SK-N-SH (cell line): Measurements from ENCODE around the gene SERPINI1. TPM values are rescaled to one million over a fixed set of nuclear protein-coding genes. Genes with fewer than 3 reads are reported as not detected.

Source experiments
- CTCF ChIA-PET: fragments of 300-600, 350-600 bp; formaldehyde crosslinking; extraction: SDS; loops from one replicate; lab custom pipeline; 2021; lab: Yijun Ruan, JAX
- POLR2A ChIA-PET: fragments of 350-600 bp; sonication (Branson Sonifier 250); formaldehyde crosslinking; extraction: SDS; loops from one replicate; lab custom pipeline; 2020; ENCODE audit warnings: antibody characterized with exemption, inconsistent platforms; lab: Yijun Ruan, JAX
- DNase-seq: peaks from one replicate; pipeline ENCODE4 v3.0.0; 2012
- H2AFZ ChIP-seq: fragments of 200-600 bp; sonication (generic); 2 replicates; pipeline ENCODE4 v1.8.1; 2016; ENCODE audit warnings: antibody characterized with exemption, mild to moderate bottlenecking, low read depth
- H3F3A ChIP-seq: fragments of 200-600 bp; sonication (generic); replicated peaks from 2 replicates; pipeline ENCODE3; 2016; ENCODE audit warnings: antibody characterized with exemption, mild to moderate bottlenecking; ENCODE audit not compliant: insufficient read depth
- H3K27ac ChIP-seq, 2 experiments: fragments of 200-500 bp in 1 of 2; fragments of 200-600 bp in 1 of 2; sonication (Bioruptor generic) in 1 of 2; sonication (generic), shearing (Covaris generic) in 1 of 2; 2 replicates each; pipeline versions ENCODE4 v1.5.1 to v1.6.1; 2014 to 2016; ENCODE audit warnings: low read depth in 2 of 2, inconsistent platforms in 1 of 2, low read length in 1 of 2, mild to moderate bottlenecking in 1 of 2, mixed read lengths in 1 of 2
- H3K27me3 ChIP-seq: fragments of 200-600 bp; sonication (generic), shearing (Covaris generic); 2 replicates; pipeline ENCODE4 v1.6.1; 2016; ENCODE audit warnings: mixed run types; ENCODE audit not compliant: insufficient read depth
- H3K36me3 ChIP-seq, 2 experiments: fragments of 200-500 bp in 1 of 2; fragments of 200-600 bp in 1 of 2; sonication (Bioruptor generic) in 1 of 2; sonication (generic) in 1 of 2; replicated peaks in 1 of 2; 2 replicates each; pipeline versions ENCODE3 to v1.5.1; 2014 to 2016; ENCODE audit warnings: low read length in 1 of 2, mild to moderate bottlenecking in 1 of 2; ENCODE audit not compliant: insufficient read depth in 2 of 2, control insufficient read depth in 1 of 2
- H3K4me1 ChIP-seq, 2 experiments: fragments of 200-500 bp in 1 of 2; fragments of 200-600 bp in 1 of 2; sonication (Bioruptor generic) in 1 of 2; sonication (generic), shearing (Covaris generic) in 1 of 2; 2 replicates each; pipeline versions ENCODE4 v1.5.1 to v1.6.1; 2014 to 2016; ENCODE audit warnings: low read depth in 1 of 2, low read length in 1 of 2, mixed run types in 1 of 2; ENCODE audit not compliant: insufficient read depth in 2 of 2, control insufficient read depth in 1 of 2
- H3K4me2 ChIP-seq: fragments of 200-600 bp; sonication (generic), shearing (Covaris generic); 2 replicates; pipeline ENCODE4 v1.6.1; 2017; ENCODE audit warnings: mixed run types
- H3K4me3 ChIP-seq, 2 experiments: fragments of 200-500 bp in 1 of 2; fragments of 200-600 bp in 1 of 2; sonication (Bioruptor generic) in 1 of 2; sonication (generic), shearing (Covaris generic) in 1 of 2; 2 replicates each; pipeline versions ENCODE4 v1.5.1 to v1.8.1; 2014 to 2016; ENCODE audit warnings: low read depth in 2 of 2, inconsistent platforms in 1 of 2, low read length in 1 of 2, mild to moderate bottlenecking in 1 of 2, mixed read lengths in 1 of 2, moderate library complexity in 1 of 2
- H3K79me2 ChIP-seq: fragments of 200-600 bp; sonication (generic); 2 replicates; pipeline ENCODE4 v1.8.1; 2017; ENCODE audit warnings: mild to moderate bottlenecking; ENCODE audit not compliant: insufficient read depth
- H3K9ac ChIP-seq: fragments of 200-600 bp; sonication (generic); 2 replicates; pipeline ENCODE4 v1.6.1; 2017; ENCODE audit warnings: mixed run types
- H3K9me2 ChIP-seq: fragments of 200-600 bp; sonication (generic); 2 replicates; pipeline ENCODE4 v1.6.1; 2017; ENCODE audit warnings: mixed run types
- H3K9me3 ChIP-seq: fragments of 200-600 bp; sonication (generic); 2 replicates; pipeline ENCODE4 v1.6.1; 2017; ENCODE audit warnings: mixed run types, mild to moderate bottlenecking, moderate library complexity
- H4K20me1 ChIP-seq: fragments of 200-600 bp; sonication (generic); 2 replicates; pipeline ENCODE4 v1.6.1; 2017; ENCODE audit warnings: mild to moderate bottlenecking, mixed run types; ENCODE audit not compliant: insufficient read depth
- CHD2 ChIP-seq: fragments of 150-350 bp; IDR thresholded peaks from 2 replicates; pipeline ENCODE4 v1.6.1; 2018; ENCODE audit warnings: low read length; ENCODE audit not compliant: partially characterized antibody
- FOSL2 ChIP-seq: IDR thresholded peaks from 2 replicates; pipeline ENCODE4 v1.4.0; 2012; ENCODE audit warnings: low read depth, mild to moderate bottlenecking, moderate library complexity, borderline replicate concordance
- FOXJ3 ChIP-seq: sonication (generic); formaldehyde crosslinking; IDR thresholded peaks from 2 replicates; pipeline ENCODE4 v1.5.1; 2020; ENCODE audit warnings: mild to moderate bottlenecking, missing genetic modification reagents
- GABPA ChIP-seq: IDR thresholded peaks from 2 replicates; pipeline ENCODE4 v1.4.0; 2012; ENCODE audit warnings: low read depth, mild to moderate bottlenecking
- GATA2 ChIP-seq: sonication (generic); formaldehyde crosslinking; IDR thresholded peaks from 2 replicates; pipeline ENCODE4 v1.5.0; 2020; ENCODE audit warnings: mild to moderate bottlenecking, missing genetic modification reagents
- JUND ChIP-seq: IDR thresholded peaks from 2 replicates; pipeline ENCODE4 v1.4.0; 2012
- PBX3 ChIP-seq: IDR thresholded peaks from 2 replicates; pipeline ENCODE4; 2012
- POLR2AphosphoS5 ChIP-seq: IDR thresholded peaks from 2 replicates; pipeline ENCODE4 v1.6.1; 2012; ENCODE audit warnings: low read depth, low read length
- RAD21 ChIP-seq: IDR thresholded peaks from 2 replicates; pipeline ENCODE4 v1.6.1; 2012; ENCODE audit warnings: mild to moderate bottlenecking, low read length
- RFX5 ChIP-seq: IDR thresholded peaks from 2 replicates; pipeline ENCODE4 v1.6.1; 2012; ENCODE audit warnings: mild to moderate bottlenecking, improper control_type of control experiment, low read length
- SMC3 ChIP-seq: IDR thresholded peaks from 2 replicates; pipeline ENCODE4 v1.6.1; 2012; ENCODE audit warnings: low read depth, low read length, improper control_type of control experiment
- TAF1 ChIP-seq: IDR thresholded peaks from 2 replicates; pipeline ENCODE4 v1.6.1; 2012; ENCODE audit warnings: low read depth, mild to moderate bottlenecking, low read length, moderate library complexity, borderline replicate concordance
- TEAD4 ChIP-seq: IDR thresholded peaks from 2 replicates; pipeline ENCODE4 v1.4.0; 2012; ENCODE audit warnings: mild to moderate bottlenecking, borderline replicate concordance; ENCODE audit not compliant: insufficient read depth
- ZBTB33 ChIP-seq: IDR thresholded peaks from 2 replicates; pipeline ENCODE4 v1.4.0; 2012; ENCODE audit warnings: low read depth, borderline replicate concordance
- WGBS: methylation state at CpG from one replicate; pipeline ENCODE4 v1.1.6; 2017; ENCODE audit warnings: low lambda C conversion rate; 5-methylcytosine and 5-hydroxymethylcytosine counted together
- polyA plus RNA-seq, 3 experiments: library from polyadenylated mRNA; depleted of rRNA; stranded (reverse); fragments of >200 nt; gene quantifications; 2 replicates each; pipeline ENCODE4 v1.2.3, GENCODE V29; 2012
- TF ChIP-seq, protein P1 (sequence below): IDR thresholded peaks from 2 replicates; pipeline ENCODE4 v1.4.0; 2012; ENCODE audit warnings: low read depth
- TF ChIP-seq, protein P2 (sequence below): IDR thresholded peaks from 2 replicates; pipeline ENCODE4 v1.4.0; 2012; ENCODE audit warnings: low read depth, borderline replicate concordance
- TF ChIP-seq, protein P3 (sequence below): fragments of 150-350 bp; IDR thresholded peaks from 2 replicates; pipeline ENCODE4 v1.6.1; 2017; ENCODE audit warnings: antibody characterized with exemption, low read length, low read depth, borderline replicate concordance
- TF ChIP-seq, protein P4 (sequence below): IDR thresholded peaks from 2 replicates; pipeline ENCODE4 v1.6.1; 2012; ENCODE audit warnings: mild to moderate bottlenecking, low read depth, low read length, moderate library complexity

Gene SERPINI1
- polyA plus RNA-seq, 1 of the 3 experiments (the other 2 are of a cell fraction) = 1.9 TPM

GRCh38 chr3:167723872-167724271 lies 11.6 kb upstream of the SERPINI1 start:
- 98% methylated on average over 3 of the region's 3 CpGs for WGBS
- H3K4me1 ChIP-seq = 0 out of 4 replicates have a peak, but pooled peaks cover 0 to 6% of the 10 kb centered on the region in 2 experiments
- no peaks in the 10 kb centered on the region for H3K9me2 ChIP-seq
- no peaks in the 10 kb centered on the region for H3K27me3 ChIP-seq
- no peak overlapping the region for H2AFZ ChIP-seq
- ChIA-PET CTCF (interaction anchor here (0.6 to 1.5 kb wide), 2 partner anchors 18 to 344 kb away, joined by 3 read pairs; partner anchors contain the start of gene ZBBX), POLR2A (interaction anchor here (1.2 kb wide), 1 partner anchor 12 kb away, joined by 3 read pairs; the partner anchor contains the start of gene SERPINI1)
- H3K9me3 ChIP-seq = no peaks in the 10 kb centered on the region
- H4K20me1 ChIP-seq = peaks cover 70% of the 10 kb centered on the region
- no peak overlapping the region for H3K4me3 ChIP-seq
- TF ChIP-seq PBX3 (no peak), ZBTB33 (no peak), JUND (no peak), FOXJ3 (no peak), TAF1 (no peak), POLR2AphosphoS5 (no peak), RAD21 (no peak), RFX5 (no peak), CHD2 (no peak), SMC3 (no peak), FOSL2 (no peak), GATA2 (no peak), TEAD4 (no peak), GABPA (no peak)
- TF ChIP-seq, protein P1, sequence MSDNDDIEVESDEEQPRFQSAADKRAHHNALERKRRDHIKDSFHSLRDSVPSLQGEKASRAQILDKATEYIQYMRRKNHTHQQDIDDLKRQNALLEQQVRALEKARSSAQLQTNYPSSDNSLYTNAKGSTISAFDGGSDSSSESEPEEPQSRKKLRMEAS = no peak
- TF ChIP-seq, protein P2, sequence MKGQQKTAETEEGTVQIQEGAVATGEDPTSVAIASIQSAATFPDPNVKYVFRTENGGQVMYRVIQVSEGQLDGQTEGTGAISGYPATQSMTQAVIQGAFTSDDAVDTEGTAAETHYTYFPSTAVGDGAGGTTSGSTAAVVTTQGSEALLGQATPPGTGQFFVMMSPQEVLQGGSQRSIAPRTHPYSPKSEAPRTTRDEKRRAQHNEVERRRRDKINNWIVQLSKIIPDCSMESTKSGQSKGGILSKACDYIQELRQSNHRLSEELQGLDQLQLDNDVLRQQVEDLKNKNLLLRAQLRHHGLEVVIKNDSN = no peak
- TF ChIP-seq, protein P3, sequence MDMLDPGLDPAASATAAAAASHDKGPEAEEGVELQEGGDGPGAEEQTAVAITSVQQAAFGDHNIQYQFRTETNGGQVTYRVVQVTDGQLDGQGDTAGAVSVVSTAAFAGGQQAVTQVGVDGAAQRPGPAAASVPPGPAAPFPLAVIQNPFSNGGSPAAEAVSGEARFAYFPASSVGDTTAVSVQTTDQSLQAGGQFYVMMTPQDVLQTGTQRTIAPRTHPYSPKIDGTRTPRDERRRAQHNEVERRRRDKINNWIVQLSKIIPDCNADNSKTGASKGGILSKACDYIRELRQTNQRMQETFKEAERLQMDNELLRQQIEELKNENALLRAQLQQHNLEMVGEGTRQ = no peak
- TF ChIP-seq, protein P4, sequence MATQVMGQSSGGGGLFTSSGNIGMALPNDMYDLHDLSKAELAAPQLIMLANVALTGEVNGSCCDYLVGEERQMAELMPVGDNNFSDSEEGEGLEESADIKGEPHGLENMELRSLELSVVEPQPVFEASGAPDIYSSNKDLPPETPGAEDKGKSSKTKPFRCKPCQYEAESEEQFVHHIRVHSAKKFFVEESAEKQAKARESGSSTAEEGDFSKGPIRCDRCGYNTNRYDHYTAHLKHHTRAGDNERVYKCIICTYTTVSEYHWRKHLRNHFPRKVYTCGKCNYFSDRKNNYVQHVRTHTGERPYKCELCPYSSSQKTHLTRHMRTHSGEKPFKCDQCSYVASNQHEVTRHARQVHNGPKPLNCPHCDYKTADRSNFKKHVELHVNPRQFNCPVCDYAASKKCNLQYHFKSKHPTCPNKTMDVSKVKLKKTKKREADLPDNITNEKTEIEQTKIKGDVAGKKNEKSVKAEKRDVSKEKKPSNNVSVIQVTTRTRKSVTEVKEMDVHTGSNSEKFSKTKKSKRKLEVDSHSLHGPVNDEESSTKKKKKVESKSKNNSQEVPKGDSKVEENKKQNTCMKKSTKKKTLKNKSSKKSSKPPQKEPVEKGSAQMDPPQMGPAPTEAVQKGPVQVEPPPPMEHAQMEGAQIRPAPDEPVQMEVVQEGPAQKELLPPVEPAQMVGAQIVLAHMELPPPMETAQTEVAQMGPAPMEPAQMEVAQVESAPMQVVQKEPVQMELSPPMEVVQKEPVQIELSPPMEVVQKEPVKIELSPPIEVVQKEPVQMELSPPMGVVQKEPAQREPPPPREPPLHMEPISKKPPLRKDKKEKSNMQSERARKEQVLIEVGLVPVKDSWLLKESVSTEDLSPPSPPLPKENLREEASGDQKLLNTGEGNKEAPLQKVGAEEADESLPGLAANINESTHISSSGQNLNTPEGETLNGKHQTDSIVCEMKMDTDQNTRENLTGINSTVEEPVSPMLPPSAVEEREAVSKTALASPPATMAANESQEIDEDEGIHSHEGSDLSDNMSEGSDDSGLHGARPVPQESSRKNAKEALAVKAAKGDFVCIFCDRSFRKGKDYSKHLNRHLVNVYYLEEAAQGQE = no peak
- H3F3A ChIP-seq = peaks cover 6% of the 10 kb centered on the region
- no peak overlapping the region for H3K4me2 ChIP-seq
- no peak overlapping the region for H3K27ac ChIP-seq
- no peak for DNase-seq
- peaks cover 19 to 24% of the 10 kb centered on the region in 2 experiments for H3K36me3 ChIP-seq
- peaks cover 96% of the 10 kb centered on the region for H3K79me2 ChIP-seq
- no peak overlapping the region for H3K9ac ChIP-seq
